Iris pigment epithelial cell (primary cell): ENCODE data around the gene LYPLA2.

Experiments used
- DNase-seq: peaks from one replicate; pipeline ENCODE4 v3.0.0-alpha.2; 2011; ENCODE audit warnings: low read depth

LYPLA2 gene

GRCh38 chr1:23837908-23838307 lies 47.0 kb downstream of the LYPLA2 start:
- DNase-seq: no peak

GRCh38 chr1:23838401-23838866 lies 47.5 kb downstream of the LYPLA2 start:
- peak; percentile 38 for DNase-seq

- no peak for DNase-seq
Observed at GRCh38 chr1:23843644-23844043, 52.7 kb downstream of the LYPLA2 start.
